WERI-Rb-1 (cell line): ENCODE measurements around the gene PCDHB11.
"Not testable (repeated sequence)": the region's sequence is repeated elsewhere in the genome, so short reads cannot be mapped to it uniquely, and the experiment has no call there.

Experiments
- DNase-seq: peaks from one replicate; pipeline ENCODE4 v3.0.0-alpha.2; 2020
- H3K27ac ChIP-seq: fragments of 250-450 bp; sonication (Bioruptor Pico); 2 replicates; pipeline ENCODE4 v1.5.1; 2020; ENCODE audit warnings: mild to moderate bottlenecking, moderate library complexity
- H3K27me3 ChIP-seq: fragments of 250-450 bp; sonication (Bioruptor Pico); 2 replicates; pipeline ENCODE4 v1.5.1; 2021; ENCODE audit warnings: mild to moderate bottlenecking, low read depth, moderate library complexity; ENCODE audit not compliant: insufficient read depth, severe bottlenecking
- H3K36me3 ChIP-seq: fragments of 250-450 bp; sonication (Bioruptor Pico); 2 replicates; pipeline ENCODE4 v1.5.1; 2020; ENCODE audit warnings: mild to moderate bottlenecking, moderate library complexity
- H3K4me3 ChIP-seq: 2 replicates; pipeline ENCODE4 v1.5.1; 2011; ENCODE audit warnings: low read depth, mild to moderate bottlenecking, control low read depth, low read length
- H3K9me3 ChIP-seq: fragments of 250-450 bp; sonication (Bioruptor Pico); 2 replicates; pipeline ENCODE4 v1.5.1; 2021; ENCODE audit warnings: mild to moderate bottlenecking, moderate library complexity; ENCODE audit not compliant: severe bottlenecking
- CTCF ChIP-seq: IDR thresholded peaks from 2 replicates; pipeline ENCODE4 v1.5.1; 2011; ENCODE audit warnings: low read depth, mild to moderate bottlenecking, control low read depth, inconsistent platforms, low read length

Gene PCDHB11

GRCh38 chr5:141155540-141156374 lies 43.7 kb upstream of the PCDHB11 start:
- Histone ChIP-seq H3K9me3 (no peaks in the 10 kb centered on the region), H3K36me3 (no peaks in the 10 kb centered on the region), H3K27ac (no peak overlapping the region), H3K27me3 (no peaks in the 10 kb centered on the region), H3K4me3 (no peak overlapping the region)
- TF ChIP-seq CTCF: peak; percentile 59
- DNase-seq: no peak

GRCh38 chr5:141157356-141157755 lies 42.1 kb upstream of the PCDHB11 start:
- H3K4me3 ChIP-seq, DNase-seq, H3K36me3 ChIP-seq, H3K27me3 ChIP-seq, H3K27ac ChIP-seq, H3K9me3 ChIP-seq: not testable (repeated sequence)

- H3K27ac ChIP-seq, H3K4me3 ChIP-seq, H3K9me3 ChIP-seq, H3K27me3 ChIP-seq, H3K36me3 ChIP-seq, DNase-seq: not testable (repeated sequence)
Observed at GRCh38 chr5:141157901-141158300, 41.5 kb upstream of the PCDHB11 start.

- peak; percentile 31; the same call in 1 of the 2 replicates for TF ChIP-seq CTCF
- no peak within 1 kb of the TSS for H3K4me3 ChIP-seq
- peak; percentile 22 for DNase-seq
Observed at GRCh38 chr5:141172381-141173204, 26.8 kb upstream of the PCDHB11 start, which contains the start of gene PCDHB7. TSS of gene PCDHB7 (plus strand) at chr5:141172644. CDS start at chr5:141172836, 192 bp downstream.

GRCh38 chr5:141174291-141175104 lies 24.9 kb upstream of the PCDHB11 start:
- not testable (repeated sequence) for H3K27ac ChIP-seq, H3K4me3 ChIP-seq, H3K27me3 ChIP-seq, H3K9me3 ChIP-seq, H3K36me3 ChIP-seq, DNase-seq

More at GRCh38 chr5:141172381-141173204, 26.8 kb upstream of the PCDHB11 start, which contains the start of gene PCDHB7:
- Histone ChIP-seq H3K27ac (no peak within 1 kb of the TSS), H3K27me3 (no peaks in the 10 kb centered on the region), H3K36me3 (no peaks in the 10 kb centered on the region), H3K9me3 (peaks cover 6% of the 10 kb centered on the region)

- H3K27ac ChIP-seq: no peak overlapping the region
- peaks cover 6% of the 10 kb centered on the region for H3K9me3 ChIP-seq
- no peaks in the 10 kb centered on the region for H3K27me3 ChIP-seq
- DNase-seq: no peak
- H3K4me3 ChIP-seq: no peak overlapping the region
- no peaks in the 10 kb centered on the region for H3K36me3 ChIP-seq
- TF ChIP-seq CTCF: no peak
Observed at GRCh38 chr5:141175933-141176332, 23.5 kb upstream of the PCDHB11 start.

- not testable (repeated sequence) for H3K9me3 ChIP-seq, H3K36me3 ChIP-seq, H3K27ac ChIP-seq, H3K27me3 ChIP-seq, H3K4me3 ChIP-seq, DNase-seq
Observed at GRCh38 chr5:141177577-141178191, 21.7 kb upstream of the PCDHB11 start, which contains the start of gene PCDHB8. TSS of gene PCDHB8 (plus strand) at chr5:141177790. CDS start at chr5:141178035, 245 bp downstream.

GRCh38 chr5:141179371-141179770 lies 20.1 kb upstream of the PCDHB11 start:
- not testable (repeated sequence) for H3K9me3 ChIP-seq, H3K4me3 ChIP-seq, DNase-seq, H3K27ac ChIP-seq, H3K27me3 ChIP-seq, H3K36me3 ChIP-seq

- H3K27ac ChIP-seq, H3K36me3 ChIP-seq, H3K27me3 ChIP-seq, DNase-seq, H3K9me3 ChIP-seq, H3K4me3 ChIP-seq: not testable (repeated sequence)
Observed at GRCh38 chr5:141179876-141180275, 19.6 kb upstream of the PCDHB11 start.
